ENCODE data around the gene ABCA13. TPM values are rescaled to one million over a fixed set of nuclear protein-coding genes. Genes with fewer than 3 reads are reported as not detected.

The ABCA13 gene
- total RNA-seq, 1 donor, result 0.54 TPM

GRCh38 chr7:48224042-48224441 lies 52.8 kb downstream of the ABCA13 start:
- TF ChIP-seq CTCF (IDR thresholded peaks at IDR 0.05; ENCODE audit: insufficient read depth, low read length), result no peak
- H3K4me3 ChIP-seq (ENCODE audit: low read depth, low read length), result no peak overlapping the region
- DNase-seq (ENCODE audit: low read depth), result no peak

- no peak overlapping the region for H3K4me3 ChIP-seq (ENCODE audit: low read depth, low read length)
- TF ChIP-seq CTCF (IDR thresholded peaks at IDR 0.05; ENCODE audit: insufficient read depth, low read length), result no peak
- DNase-seq (ENCODE audit: low read depth), result no peak
These were observed 53.8 kb downstream of the ABCA13 start for GRCh38 chr7:48225101-48225500.

- no peak overlapping the region for H3K4me3 ChIP-seq (ENCODE audit: low read depth, low read length)
- TF ChIP-seq CTCF (IDR thresholded peaks at IDR 0.05; ENCODE audit: insufficient read depth, low read length), result no peak
- DNase-seq (ENCODE audit: low read depth), result no peak
These were observed 66.1 kb downstream of the ABCA13 start for GRCh38 chr7:48237354-48237753.

GRCh38 chr7:48242846-48243245 lies 71.6 kb downstream of the ABCA13 start:
- no peak overlapping the region for H3K4me3 ChIP-seq (ENCODE audit: low read depth, low read length)
- no peak for DNase-seq (ENCODE audit: low read depth)
- TF ChIP-seq CTCF (IDR thresholded peaks at IDR 0.05; ENCODE audit: insufficient read depth, low read length), result no peak

- TF ChIP-seq CTCF (IDR thresholded peaks at IDR 0.05; ENCODE audit: insufficient read depth, low read length), result no peak
- DNase-seq (ENCODE audit: low read depth), result peak; percentile 56
- H3K4me3 ChIP-seq (ENCODE audit: low read depth, low read length), result no peak overlapping the region
These were observed 73.6 kb downstream of the ABCA13 start for GRCh38 chr7:48244864-48245271.

GRCh38 chr7:48245751-48246472 lies 74.7 kb downstream of the ABCA13 start:
- no peak for TF ChIP-seq CTCF (IDR thresholded peaks at IDR 0.05; ENCODE audit: insufficient read depth, low read length)
- DNase-seq (ENCODE audit: low read depth), result peak; percentile 30
- no peak overlapping the region for H3K4me3 ChIP-seq (ENCODE audit: low read depth, low read length)

DNA sequence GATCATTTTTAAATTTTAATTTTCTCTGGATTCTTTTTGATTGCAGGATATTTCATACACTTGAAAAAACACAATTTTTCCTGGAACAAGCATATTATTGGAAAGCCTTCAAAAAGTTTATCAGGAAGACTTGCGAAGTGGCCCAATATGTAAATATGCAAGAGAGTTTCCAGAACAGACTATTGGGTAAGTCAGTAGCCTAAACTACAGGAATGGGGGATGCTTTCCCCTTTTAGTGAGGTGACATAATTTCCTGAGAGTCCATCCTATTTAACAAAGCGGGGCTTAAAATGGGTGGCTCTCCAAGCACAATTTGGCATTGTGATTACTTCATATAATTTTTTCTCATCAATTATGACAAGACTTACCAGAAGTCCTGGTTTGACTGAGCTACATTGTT lies 77.9 kb downstream of the ABCA13 start:
- DNase-seq (ENCODE audit: low read depth), result peak; percentile 43
- TF ChIP-seq CTCF (IDR thresholded peaks at IDR 0.05; ENCODE audit: insufficient read depth, low read length), result no peak
- H3K4me3 ChIP-seq (ENCODE audit: low read depth, low read length), result no peak overlapping the region
